ENCODE results near the gene HOXC11.

HOXC11 gene

DNA sequence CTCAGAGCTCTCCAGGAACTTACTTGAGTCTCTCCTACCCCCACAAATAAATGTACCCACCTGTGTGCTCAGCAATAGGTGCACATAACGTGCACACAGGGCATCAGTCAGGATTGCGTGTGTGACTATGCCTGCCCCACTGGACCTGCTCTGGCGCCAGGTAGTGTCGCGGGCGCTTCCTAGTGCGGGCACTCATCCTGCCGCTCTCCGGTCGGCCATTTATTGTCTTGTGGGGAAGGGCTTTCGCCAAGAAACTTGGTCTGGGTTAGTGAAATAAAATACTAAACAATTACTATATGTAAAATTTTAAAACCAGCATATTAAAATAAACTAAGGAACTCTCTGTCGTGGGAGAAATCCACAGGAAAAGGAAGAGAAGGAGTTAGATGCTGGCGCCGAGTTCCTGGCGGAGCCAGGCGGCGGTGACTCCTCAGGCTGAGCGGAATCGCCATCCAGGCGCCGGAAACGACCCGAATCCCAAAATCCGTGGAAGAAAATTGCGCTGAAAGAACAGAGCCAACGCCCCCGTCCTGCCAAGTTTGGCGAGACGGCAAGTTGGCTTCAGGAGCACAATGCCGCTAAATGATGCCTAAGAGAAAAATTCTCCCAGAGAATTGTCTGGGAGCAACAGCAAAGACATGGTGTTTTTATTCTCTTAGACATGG is 42.2 kb upstream of the HOXC11 start:
- TF ChIP-seq, protein P1, sequence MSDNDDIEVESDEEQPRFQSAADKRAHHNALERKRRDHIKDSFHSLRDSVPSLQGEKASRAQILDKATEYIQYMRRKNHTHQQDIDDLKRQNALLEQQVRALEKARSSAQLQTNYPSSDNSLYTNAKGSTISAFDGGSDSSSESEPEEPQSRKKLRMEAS (IDR thresholded peaks at IDR 0.05; ENCODE audit: low read depth, low read length) = no peak
- TF ChIP-seq MYC (IDR thresholded peaks at IDR 0.05; ENCODE audit: low read depth, low read length) (no peak), POLR2A (IDR thresholded peaks at IDR 0.05; ENCODE audit: extremely low read depth, insufficient read length) (no peak)
- TF ChIP-seq, protein P2, sequence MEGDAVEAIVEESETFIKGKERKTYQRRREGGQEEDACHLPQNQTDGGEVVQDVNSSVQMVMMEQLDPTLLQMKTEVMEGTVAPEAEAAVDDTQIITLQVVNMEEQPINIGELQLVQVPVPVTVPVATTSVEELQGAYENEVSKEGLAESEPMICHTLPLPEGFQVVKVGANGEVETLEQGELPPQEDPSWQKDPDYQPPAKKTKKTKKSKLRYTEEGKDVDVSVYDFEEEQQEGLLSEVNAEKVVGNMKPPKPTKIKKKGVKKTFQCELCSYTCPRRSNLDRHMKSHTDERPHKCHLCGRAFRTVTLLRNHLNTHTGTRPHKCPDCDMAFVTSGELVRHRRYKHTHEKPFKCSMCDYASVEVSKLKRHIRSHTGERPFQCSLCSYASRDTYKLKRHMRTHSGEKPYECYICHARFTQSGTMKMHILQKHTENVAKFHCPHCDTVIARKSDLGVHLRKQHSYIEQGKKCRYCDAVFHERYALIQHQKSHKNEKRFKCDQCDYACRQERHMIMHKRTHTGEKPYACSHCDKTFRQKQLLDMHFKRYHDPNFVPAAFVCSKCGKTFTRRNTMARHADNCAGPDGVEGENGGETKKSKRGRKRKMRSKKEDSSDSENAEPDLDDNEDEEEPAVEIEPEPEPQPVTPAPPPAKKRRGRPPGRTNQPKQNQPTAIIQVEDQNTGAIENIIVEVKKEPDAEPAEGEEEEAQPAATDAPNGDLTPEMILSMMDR (IDR thresholded peaks at IDR 0.05; ENCODE audit: low read depth, low read length) = no peak
- no peak for DNase-seq (ENCODE audit: low read depth)
- no peak overlapping the region for H3K4me3 ChIP-seq (ENCODE audit: low read depth, low read length)

DNA sequence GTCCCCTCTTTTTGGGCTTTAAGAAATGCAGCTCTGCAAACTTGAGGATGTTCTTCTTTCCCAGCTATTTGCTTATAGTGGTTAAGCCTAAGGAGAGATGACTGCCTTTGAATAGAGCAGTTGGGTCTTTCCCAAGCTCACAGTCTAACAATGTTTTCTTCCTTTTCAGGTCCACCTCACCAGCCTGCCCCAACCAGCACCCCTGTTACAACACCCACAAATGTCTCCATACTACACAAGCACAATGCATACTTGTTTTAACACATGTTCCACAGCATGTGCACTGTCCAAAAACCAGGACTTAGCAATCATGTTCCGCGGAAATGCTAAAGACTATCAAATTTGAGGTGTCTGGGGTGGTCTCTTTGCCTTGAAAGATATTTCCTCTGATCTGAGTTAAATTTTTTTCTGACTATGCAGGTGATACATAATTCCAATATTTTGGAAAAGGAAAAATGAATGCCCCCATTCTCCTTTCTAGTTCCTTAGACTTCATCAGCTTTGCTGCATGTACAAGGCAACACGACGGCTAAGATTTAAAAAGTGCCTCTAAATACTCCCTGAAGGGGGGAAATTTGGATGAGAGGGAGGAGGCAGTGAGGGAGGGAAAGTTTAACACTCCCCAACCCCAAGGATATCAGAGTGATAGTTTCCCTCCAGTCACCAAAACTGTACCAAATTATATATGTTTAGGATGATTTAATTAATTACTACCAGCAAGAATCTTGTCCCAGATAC is 40.9 kb upstream of the HOXC11 start:
- TF ChIP-seq, protein P2 (IDR thresholded peaks at IDR 0.05; ENCODE audit: low read depth, low read length) = no peak
- TF ChIP-seq POLR2A (IDR thresholded peaks at IDR 0.05; ENCODE audit: extremely low read depth, insufficient read length) (no peak), MYC (IDR thresholded peaks at IDR 0.05; ENCODE audit: low read depth, low read length) (no peak)
- TF ChIP-seq, protein P1 (IDR thresholded peaks at IDR 0.05; ENCODE audit: low read depth, low read length) = no peak
- no peak overlapping the region for H3K4me3 ChIP-seq (ENCODE audit: low read depth, low read length)
- DNase-seq (ENCODE audit: low read depth) = no peak

DNA sequence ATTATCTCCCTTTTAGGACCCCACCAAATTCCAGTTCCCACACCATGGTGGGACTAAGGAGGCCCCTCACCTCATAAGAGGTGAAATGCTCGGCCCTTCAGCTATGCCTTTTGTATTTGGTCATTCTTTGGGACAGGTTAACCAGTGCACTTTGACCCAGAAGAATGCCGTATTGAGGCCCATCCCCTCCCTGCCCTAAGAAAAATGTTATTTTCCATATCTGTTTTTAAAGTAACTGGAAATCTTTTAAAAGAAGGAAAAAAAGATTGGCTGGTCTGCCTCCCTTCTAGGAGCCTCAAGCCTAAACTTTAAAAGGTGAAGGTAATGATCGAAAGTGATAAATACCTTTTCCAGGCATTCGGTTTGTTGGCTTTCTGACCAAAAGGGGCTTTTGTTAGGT is 40.0 kb upstream of the HOXC11 start:
- H3K4me3 ChIP-seq (ENCODE audit: low read depth, low read length) = no peak overlapping the region
- DNase-seq (ENCODE audit: low read depth) = no peak
- TF ChIP-seq POLR2A (IDR thresholded peaks at IDR 0.05; ENCODE audit: extremely low read depth, insufficient read length) (no peak), MYC (IDR thresholded peaks at IDR 0.05; ENCODE audit: low read depth, low read length) (no peak)
- TF ChIP-seq, protein P2 (IDR thresholded peaks at IDR 0.05; ENCODE audit: low read depth, low read length) = no peak

DNA sequence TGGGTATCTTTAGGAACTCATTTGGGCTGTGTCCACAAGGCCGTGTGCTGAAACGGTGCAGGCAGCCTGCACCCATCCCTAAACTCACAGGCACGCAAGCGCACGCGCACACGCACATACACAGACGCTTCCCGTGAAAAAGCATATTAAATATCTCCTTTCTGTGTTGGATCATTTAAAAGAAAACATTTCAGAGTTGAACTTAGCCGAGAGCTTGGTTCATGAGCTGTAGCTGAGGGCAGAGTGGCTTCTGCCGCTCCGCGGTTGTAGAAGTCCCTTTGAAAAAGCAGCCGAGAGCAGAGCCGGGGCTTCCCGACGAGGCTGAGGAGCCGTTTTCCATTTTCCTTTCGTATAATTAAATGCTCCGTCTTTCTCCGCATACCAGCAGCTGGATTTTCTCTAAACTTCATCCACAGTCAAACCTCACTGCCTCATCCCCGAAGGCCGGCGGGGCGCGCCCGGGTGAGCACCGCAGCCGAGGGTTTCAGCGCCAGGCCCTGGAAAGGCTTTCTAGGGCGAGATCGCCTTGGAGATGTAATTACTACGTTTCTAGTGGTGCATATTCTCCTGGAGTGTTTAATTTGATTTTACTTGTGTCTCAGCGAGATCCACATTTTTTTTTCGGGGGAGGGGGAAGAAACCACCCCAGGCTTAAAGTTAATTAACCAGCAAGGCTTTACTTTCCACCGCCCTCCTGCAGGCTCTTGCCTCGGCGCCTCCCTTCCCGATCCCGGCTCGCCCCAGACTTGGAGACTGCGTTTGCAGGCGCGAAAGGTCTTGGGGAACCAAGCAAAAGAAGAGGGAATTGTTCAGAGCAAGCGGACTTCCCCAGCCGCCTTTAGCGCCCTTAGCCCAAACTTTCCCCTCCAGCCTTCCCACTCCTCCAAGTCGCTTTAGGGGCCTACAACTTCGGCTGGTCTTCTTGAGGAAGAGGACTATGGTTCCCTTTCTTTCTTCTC is 37.3 kb upstream of the HOXC11 start:
- TF ChIP-seq, protein P2 (IDR thresholded peaks at IDR 0.05; ENCODE audit: low read depth, low read length) = no peak
- TF ChIP-seq, protein P1 (IDR thresholded peaks at IDR 0.05; ENCODE audit: low read depth, low read length) = no peak
- TF ChIP-seq MYC (IDR thresholded peaks at IDR 0.05; ENCODE audit: low read depth, low read length) = no peak
- no peak for TF ChIP-seq POLR2A (IDR thresholded peaks at IDR 0.05; ENCODE audit: extremely low read depth, insufficient read length)
- no peak for DNase-seq (ENCODE audit: low read depth)

DNA sequence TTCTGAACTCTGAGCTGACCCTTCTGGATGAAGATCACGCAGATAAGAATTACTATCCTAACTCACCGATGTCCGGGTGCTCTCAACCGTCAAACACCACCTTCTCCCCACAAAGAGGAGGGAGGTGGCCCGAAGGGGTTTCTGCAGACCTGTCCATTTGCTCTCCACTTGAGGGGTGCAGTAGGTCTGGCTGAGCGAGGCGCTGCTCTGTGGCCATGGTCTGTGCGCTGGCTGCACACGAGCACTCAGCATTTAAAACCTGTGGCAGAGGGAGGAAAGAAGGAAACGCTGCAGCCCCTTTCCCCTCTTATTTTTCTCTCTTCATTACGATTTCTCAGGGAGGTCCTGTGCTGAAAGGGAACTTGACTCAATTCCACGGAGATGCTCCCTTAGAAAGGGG is 35.8 kb upstream of the HOXC11 start:
- no peak for TF ChIP-seq MYC (IDR thresholded peaks at IDR 0.05; ENCODE audit: low read depth, low read length)
- TF ChIP-seq, protein P2 (IDR thresholded peaks at IDR 0.05; ENCODE audit: low read depth, low read length) = no peak
- TF ChIP-seq, protein P1 (IDR thresholded peaks at IDR 0.05; ENCODE audit: low read depth, low read length) = no peak
- no peak for TF ChIP-seq POLR2A (IDR thresholded peaks at IDR 0.05; ENCODE audit: extremely low read depth, insufficient read length)
- H3K4me3 ChIP-seq (ENCODE audit: low read depth, low read length) = no peak overlapping the region
- no peak for DNase-seq (ENCODE audit: low read depth)

More for the DNA sequence above, 37.3 kb upstream of the HOXC11 start:
- H3K4me3 ChIP-seq (ENCODE audit: low read depth, low read length) = no peak overlapping the region
